Measurements from ENCODE around the gene MRPL1. TPM values are rescaled to one million over a fixed set of nuclear protein-coding genes. Genes with fewer than 3 reads are reported as not detected.

The MRPL1 gene
- total and polyA plus RNA-seq, 9 of the 15 experiments (the other 6 are each of a cell fraction or from before 2014, with no cell fraction given) = 38.4 to 75.7 (median 63.7) TPM

DNA sequence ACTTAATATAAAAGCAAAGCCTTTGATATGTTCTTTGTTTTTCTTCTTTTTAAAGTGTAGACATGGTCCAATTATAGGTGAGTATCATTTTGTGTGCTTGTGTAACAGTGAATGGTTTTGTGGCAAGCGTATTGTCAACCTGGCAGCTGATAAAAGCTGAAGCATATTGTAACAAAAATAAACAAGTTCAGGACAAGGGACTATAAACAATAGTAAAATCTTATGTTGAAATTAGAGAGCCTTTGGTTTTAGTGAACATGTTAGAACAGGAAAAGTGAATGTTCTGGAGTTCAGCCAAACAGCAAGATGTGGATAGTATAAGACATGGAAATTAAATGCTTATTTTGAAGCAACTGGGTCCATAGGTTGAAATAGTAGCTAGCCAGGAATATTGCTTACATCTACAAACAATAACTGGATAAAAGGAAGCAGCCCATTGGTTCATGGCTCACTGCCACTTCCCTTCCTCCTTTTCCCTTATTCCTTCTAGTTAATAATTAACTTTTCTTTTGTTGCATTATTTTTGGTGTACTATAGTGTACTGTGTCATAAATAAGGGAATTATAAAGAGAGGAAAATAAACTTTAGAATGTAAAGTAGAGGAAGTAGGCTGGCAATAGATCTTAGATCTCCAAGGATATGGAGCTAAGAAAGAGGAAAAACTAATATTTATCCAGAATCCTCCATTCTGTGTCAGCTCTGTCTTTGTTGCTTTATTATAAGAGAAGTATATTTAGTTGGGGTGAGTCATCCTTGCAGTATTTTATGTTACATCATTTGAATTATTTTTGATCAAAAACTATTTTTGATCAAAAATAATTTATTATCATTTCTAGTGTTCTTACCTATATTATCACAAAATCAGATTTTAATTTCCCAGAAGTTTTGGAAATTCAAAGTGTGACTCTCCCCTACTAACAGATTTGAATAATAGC is 65.6 kb downstream of the MRPL1 start:
- Histone ChIP-seq H3K27me3 (ENCODE audit: control insufficient read depth in 2 of 2, insufficient read depth in 2 of 2, low read length in 2 of 2) (no peaks in the 10 kb centered on the region), H3K27ac (ENCODE audit: extremely low read depth, low read depth, low read length) (no peak overlapping the region), H3K4me2 (ENCODE audit: insufficient read depth, low read length) (no peak overlapping the region), H3K9me3 (replicated peaks; ENCODE audit: control insufficient read depth, insufficient read depth, low read depth, low read length) (no peaks in the 10 kb centered on the region), H3K4me1 (replicated peaks in 1 of 2; ENCODE audit: control insufficient read depth in 2 of 2, insufficient read depth in 2 of 2, low read length in 2 of 2) (no peaks in the 10 kb centered on the region), H2AFZ (ENCODE audit: low read depth, low read length) (no peak overlapping the region), H3K79me2 (ENCODE audit: control insufficient read depth, insufficient read depth, low read length) (no peaks in the 10 kb centered on the region), H3K9me1 (ENCODE audit: control insufficient read depth, insufficient read depth, low read length) (no peaks in the 10 kb centered on the region), H3K9ac (ENCODE audit: insufficient read depth in 1 of 2, low read depth in 2 of 2, low read length in 2 of 2) (no peak overlapping the region), H3K4me3 (no peak overlapping the region), H3K36me3 (ENCODE audit: control insufficient read depth, insufficient read depth, low read length) (peaks cover 14% of the 10 kb centered on the region; the same call in 2 of the 3 replicates), H4K20me1 (replicated peaks; ENCODE audit: control insufficient read depth, insufficient read depth, low read length) (no peaks in the 10 kb centered on the region)
- DNase-seq (ENCODE audit: extremely low read depth in 1 of 4, low spot score in 3 of 4) = no peak
- POLR2A ChIA-PET = interaction anchor here (0.6 to 1.1 kb wide), 2 partner anchors 13 to 20 kb away, joined by 3 to 4 read pairs; no protein-coding TSS in a partner anchor
- CTCF ChIA-PET (ENCODE audit: low intra/inter-chr PET ratio) = no interaction called here
- in situ Hi-C loops (cut with MboI) = no loop called here
- FAIRE-seq = no peak
- ATAC-seq = no peak
- no TSS peak for BruUV-seq (replicated peaks)
- 95% methylated on average over 1 of the region's 1 CpG for WGBS (ENCODE audit: insufficient coverage, low coverage, missing lambda C conversion rate)
- intact Hi-C loops (cut with micrococcal nuclease) = no loop called here
- no peak for TF ChIP-seq IFI16 (CRISPR knock-in tag; IDR thresholded peaks at IDR 0.05)
- TF ChIP-seq ZFP1 (CRISPR knock-in tag; IDR thresholded peaks at IDR 0.05) = no peak
- TF ChIP-seq KHSRP (IDR thresholded peaks at IDR 0.05) = no peak
- no peak for TF ChIP-seq GTF2F1 (IDR thresholded peaks at IDR 0.05; ENCODE audit: low read depth, low read length)
- TF ChIP-seq, protein P1, sequence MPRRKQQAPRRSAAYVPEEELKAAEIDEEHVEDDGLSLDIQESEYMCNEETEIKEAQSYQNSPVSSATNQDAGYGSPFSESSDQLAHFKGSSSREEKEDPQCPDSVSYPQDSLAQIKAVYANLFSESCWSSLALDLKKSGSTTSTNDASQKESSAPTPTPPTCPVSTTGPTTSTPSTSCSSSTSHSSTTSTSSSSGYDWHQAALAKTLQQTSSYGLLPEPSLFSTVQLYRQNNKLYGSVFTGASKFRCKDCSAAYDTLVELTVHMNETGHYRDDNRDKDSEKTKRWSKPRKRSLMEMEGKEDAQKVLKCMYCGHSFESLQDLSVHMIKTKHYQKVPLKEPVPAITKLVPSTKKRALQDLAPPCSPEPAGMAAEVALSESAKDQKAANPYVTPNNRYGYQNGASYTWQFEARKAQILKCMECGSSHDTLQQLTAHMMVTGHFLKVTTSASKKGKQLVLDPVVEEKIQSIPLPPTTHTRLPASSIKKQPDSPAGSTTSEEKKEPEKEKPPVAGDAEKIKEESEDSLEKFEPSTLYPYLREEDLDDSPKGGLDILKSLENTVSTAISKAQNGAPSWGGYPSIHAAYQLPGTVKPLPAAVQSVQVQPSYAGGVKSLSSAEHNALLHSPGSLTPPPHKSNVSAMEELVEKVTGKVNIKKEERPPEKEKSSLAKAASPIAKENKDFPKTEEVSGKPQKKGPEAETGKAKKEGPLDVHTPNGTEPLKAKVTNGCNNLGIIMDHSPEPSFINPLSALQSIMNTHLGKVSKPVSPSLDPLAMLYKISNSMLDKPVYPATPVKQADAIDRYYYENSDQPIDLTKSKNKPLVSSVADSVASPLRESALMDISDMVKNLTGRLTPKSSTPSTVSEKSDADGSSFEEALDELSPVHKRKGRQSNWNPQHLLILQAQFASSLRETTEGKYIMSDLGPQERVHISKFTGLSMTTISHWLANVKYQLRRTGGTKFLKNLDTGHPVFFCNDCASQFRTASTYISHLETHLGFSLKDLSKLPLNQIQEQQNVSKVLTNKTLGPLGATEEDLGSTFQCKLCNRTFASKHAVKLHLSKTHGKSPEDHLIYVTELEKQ (CRISPR knock-in tag; IDR thresholded peaks at IDR 0.05) = no peak
- TF ChIP-seq HIVEP1 (CRISPR knock-in tag; IDR thresholded peaks at IDR 0.05) = no peak
- TF ChIP-seq MAFF (IDR thresholded peaks at IDR 0.05; ENCODE audit: low read length) = no peak
- TF ChIP-seq, protein P2, sequence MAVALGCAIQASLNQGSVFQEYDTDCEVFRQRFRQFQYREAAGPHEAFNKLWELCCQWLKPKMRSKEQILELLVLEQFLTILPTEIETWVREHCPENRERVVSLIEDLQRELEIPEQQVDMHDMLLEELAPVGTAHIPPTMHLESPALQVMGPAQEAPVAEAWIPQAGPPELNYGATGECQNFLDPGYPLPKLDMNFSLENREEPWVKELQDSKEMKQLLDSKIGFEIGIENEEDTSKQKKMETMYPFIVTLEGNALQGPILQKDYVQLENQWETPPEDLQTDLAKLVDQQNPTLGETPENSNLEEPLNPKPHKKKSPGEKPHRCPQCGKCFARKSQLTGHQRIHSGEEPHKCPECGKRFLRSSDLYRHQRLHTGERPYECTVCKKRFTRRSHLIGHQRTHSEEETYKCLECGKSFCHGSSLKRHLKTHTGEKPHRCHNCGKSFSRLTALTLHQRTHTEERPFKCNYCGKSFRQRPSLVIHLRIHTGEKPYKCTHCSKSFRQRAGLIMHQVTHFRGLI (CRISPR knock-in tag; IDR thresholded peaks at IDR 0.05) = no peak
- TF ChIP-seq SRSF1 (IDR thresholded peaks at IDR 0.05; ENCODE audit: low read depth, low read length) = no peak
- no peak for TF ChIP-seq RBBP5 (IDR thresholded peaks at IDR 0.05; ENCODE audit: borderline replicate concordance, insufficient read depth, low read length, poor library complexity, severe bottlenecking)
- TF ChIP-seq, protein P3, sequence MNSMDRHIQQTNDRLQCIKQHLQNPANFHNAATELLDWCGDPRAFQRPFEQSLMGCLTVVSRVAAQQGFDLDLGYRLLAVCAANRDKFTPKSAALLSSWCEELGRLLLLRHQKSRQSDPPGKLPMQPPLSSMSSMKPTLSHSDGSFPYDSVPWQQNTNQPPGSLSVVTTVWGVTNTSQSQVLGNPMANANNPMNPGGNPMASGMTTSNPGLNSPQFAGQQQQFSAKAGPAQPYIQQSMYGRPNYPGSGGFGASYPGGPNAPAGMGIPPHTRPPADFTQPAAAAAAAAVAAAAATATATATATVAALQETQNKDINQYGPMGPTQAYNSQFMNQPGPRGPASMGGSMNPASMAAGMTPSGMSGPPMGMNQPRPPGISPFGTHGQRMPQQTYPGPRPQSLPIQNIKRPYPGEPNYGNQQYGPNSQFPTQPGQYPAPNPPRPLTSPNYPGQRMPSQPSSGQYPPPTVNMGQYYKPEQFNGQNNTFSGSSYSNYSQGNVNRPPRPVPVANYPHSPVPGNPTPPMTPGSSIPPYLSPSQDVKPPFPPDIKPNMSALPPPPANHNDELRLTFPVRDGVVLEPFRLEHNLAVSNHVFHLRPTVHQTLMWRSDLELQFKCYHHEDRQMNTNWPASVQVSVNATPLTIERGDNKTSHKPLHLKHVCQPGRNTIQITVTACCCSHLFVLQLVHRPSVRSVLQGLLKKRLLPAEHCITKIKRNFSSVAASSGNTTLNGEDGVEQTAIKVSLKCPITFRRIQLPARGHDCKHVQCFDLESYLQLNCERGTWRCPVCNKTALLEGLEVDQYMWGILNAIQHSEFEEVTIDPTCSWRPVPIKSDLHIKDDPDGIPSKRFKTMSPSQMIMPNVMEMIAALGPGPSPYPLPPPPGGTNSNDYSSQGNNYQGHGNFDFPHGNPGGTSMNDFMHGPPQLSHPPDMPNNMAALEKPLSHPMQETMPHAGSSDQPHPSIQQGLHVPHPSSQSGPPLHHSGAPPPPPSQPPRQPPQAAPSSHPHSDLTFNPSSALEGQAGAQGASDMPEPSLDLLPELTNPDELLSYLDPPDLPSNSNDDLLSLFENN (IDR thresholded peaks at IDR 0.05; ENCODE audit: low read depth in 2 of 2, low read length in 2 of 2) = no peak
- no peak for TF ChIP-seq SMARCA5 (IDR thresholded peaks at IDR 0.05)
- no peak for TF ChIP-seq KAT2B (IDR thresholded peaks at IDR 0.05; ENCODE audit: low read depth, low read length)
- no peak for TF ChIP-seq ZNF354B (CRISPR knock-in tag; IDR thresholded peaks at IDR 0.05)

Measured in K562 (cell line).